ENCODE results near the gene ZNF324.

DNA sequence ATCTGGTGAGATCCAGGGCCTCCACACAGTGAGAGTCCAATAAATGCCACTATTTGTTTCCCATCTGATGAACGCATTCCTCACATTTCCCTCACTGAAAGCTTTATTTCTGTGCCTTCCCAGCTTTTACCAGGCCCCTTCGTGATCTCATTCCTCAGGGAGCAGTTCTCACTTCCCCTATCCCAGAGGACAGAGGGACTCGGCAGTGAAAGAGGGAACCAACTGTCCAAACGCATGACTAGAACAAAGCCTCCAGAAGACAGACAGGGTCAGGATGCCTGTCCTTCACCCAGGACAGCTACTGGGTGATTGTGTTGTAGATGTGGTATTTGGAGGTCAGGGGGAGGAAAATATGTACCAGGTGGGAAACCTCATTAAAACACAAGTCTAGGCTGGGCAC lies 54.8 kb downstream of the ZNF324 start:
- TF ChIP-seq, protein P1, sequence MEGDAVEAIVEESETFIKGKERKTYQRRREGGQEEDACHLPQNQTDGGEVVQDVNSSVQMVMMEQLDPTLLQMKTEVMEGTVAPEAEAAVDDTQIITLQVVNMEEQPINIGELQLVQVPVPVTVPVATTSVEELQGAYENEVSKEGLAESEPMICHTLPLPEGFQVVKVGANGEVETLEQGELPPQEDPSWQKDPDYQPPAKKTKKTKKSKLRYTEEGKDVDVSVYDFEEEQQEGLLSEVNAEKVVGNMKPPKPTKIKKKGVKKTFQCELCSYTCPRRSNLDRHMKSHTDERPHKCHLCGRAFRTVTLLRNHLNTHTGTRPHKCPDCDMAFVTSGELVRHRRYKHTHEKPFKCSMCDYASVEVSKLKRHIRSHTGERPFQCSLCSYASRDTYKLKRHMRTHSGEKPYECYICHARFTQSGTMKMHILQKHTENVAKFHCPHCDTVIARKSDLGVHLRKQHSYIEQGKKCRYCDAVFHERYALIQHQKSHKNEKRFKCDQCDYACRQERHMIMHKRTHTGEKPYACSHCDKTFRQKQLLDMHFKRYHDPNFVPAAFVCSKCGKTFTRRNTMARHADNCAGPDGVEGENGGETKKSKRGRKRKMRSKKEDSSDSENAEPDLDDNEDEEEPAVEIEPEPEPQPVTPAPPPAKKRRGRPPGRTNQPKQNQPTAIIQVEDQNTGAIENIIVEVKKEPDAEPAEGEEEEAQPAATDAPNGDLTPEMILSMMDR (conservative IDR thresholded peaks at IDR 0.05), result no peak
- TF ChIP-seq ZFX (IDR thresholded peaks at IDR 0.05), result no peak
